Neural crest cell (in vitro differentiated cells): ENCODE results near the gene RAP1B. TPM values are rescaled to one million over a fixed set of nuclear protein-coding genes. Genes with fewer than 3 reads are reported as not detected.

Source experiments
- DNase-seq: peaks from one replicate; pipeline ENCODE4 v3.0.0; 2021; ENCODE audit warnings: low read depth, mixed read lengths, low spot score
- H3K27ac Mint-ChIP-seq: one replicate; pipeline ENCODE4 v1.8.0; 2021; ENCODE audit warnings: mild to moderate bottlenecking, mixed read lengths; ENCODE audit not compliant: unreplicated experiment
- H3K27me3 Mint-ChIP-seq: 2 replicates; pipeline ENCODE4 v1.8.0; 2021; ENCODE audit warnings: low read depth, mild to moderate bottlenecking, mixed read lengths
- H3K36me3 Mint-ChIP-seq: 2 replicates; pipeline ENCODE4 v1.8.0; 2021; ENCODE audit warnings: low read depth, mild to moderate bottlenecking, mixed read lengths
- H3K4me1 Mint-ChIP-seq: 2 replicates; pipeline ENCODE4 v1.8.0; 2021; ENCODE audit warnings: mixed read lengths
- H3K4me3 Mint-ChIP-seq: one replicate; pipeline ENCODE4 v1.8.0; 2021; ENCODE audit warnings: mild to moderate bottlenecking, mixed read lengths
- H3K9me3 Mint-ChIP-seq: 2 replicates; pipeline ENCODE4 v1.8.0; 2021; ENCODE audit warnings: mixed read lengths
- CTCF ChIP-seq: fragments of 200-600 bp; sonication (generic); conservative IDR thresholded peaks from 2 replicates; pipeline ENCODE4 v1.5.0; 2021; ENCODE audit warnings: antibody characterized with exemption, mild to moderate bottlenecking
- total RNA-seq: library from RNA; stranded (reverse); gene quantifications from 2 replicates; pipeline ENCODE4 v1.2.1, GENCODE V29; 2021

Gene RAP1B
- total RNA-seq, 1 donor from 2014 or later, result 83.6 TPM

GRCh38 chr12:68627673-68628319 lies 17.1 kb downstream of the RAP1B start:
- no peak overlapping the region for H3K4me3 Mint-ChIP-seq
- DNase-seq, result no peak
- peaks cover 1% of the 10 kb centered on the region for H3K4me1 Mint-ChIP-seq
- TF ChIP-seq CTCF, result no peak
- H3K27me3 Mint-ChIP-seq, result no peaks in the 10 kb centered on the region
- H3K36me3 Mint-ChIP-seq, result peaks cover 30% of the 10 kb centered on the region
- no peak overlapping the region for H3K27ac Mint-ChIP-seq
- peaks cover 5% of the 10 kb centered on the region for H3K9me3 Mint-ChIP-seq

GRCh38 chr12:68628698-68629097 lies 18.0 kb downstream of the RAP1B start:
- Mint-ChIP-seq H3K27me3 (no peaks in the 10 kb centered on the region), H3K27ac (no peak overlapping the region), H3K9me3 (peaks cover 5% of the 10 kb centered on the region), H3K4me1 (peaks cover 7% of the 10 kb centered on the region), H3K4me3 (no peak overlapping the region), H3K36me3 (peaks cover 30% of the 10 kb centered on the region)
- TF ChIP-seq CTCF, result no peak
- no peak for DNase-seq

GRCh38 chr12:68630050-68630449 lies 19.4 kb downstream of the RAP1B start:
- peaks cover 27% of the 10 kb centered on the region for H3K36me3 Mint-ChIP-seq
- H3K4me3 Mint-ChIP-seq, result no peak overlapping the region

GRCh38 chr12:68630598-68630997 lies 19.9 kb downstream of the RAP1B start:
- H3K4me3 Mint-ChIP-seq, result no peak overlapping the region
- peaks cover 22% of the 10 kb centered on the region for H3K36me3 Mint-ChIP-seq
- no peaks in the 10 kb centered on the region for H3K27me3 Mint-ChIP-seq
- no peak for DNase-seq
- H3K4me1 Mint-ChIP-seq, result peaks cover 7% of the 10 kb centered on the region
- no peak for TF ChIP-seq CTCF
- H3K27ac Mint-ChIP-seq, result no peak overlapping the region
- peaks cover 5% of the 10 kb centered on the region for H3K9me3 Mint-ChIP-seq

More at GRCh38 chr12:68630050-68630449, 19.4 kb downstream of the RAP1B start:
- TF ChIP-seq CTCF, result no peak
- Mint-ChIP-seq H3K4me1 (peaks cover 7% of the 10 kb centered on the region), H3K9me3 (peaks cover 5% of the 10 kb centered on the region), H3K27me3 (no peaks in the 10 kb centered on the region), H3K27ac (no peak overlapping the region)
- no peak for DNase-seq

GRCh38 chr12:68631227-68631626 lies 20.5 kb downstream of the RAP1B start:
- Mint-ChIP-seq H3K27ac (no peak overlapping the region), H3K27me3 (no peaks in the 10 kb centered on the region), H3K36me3 (peaks cover 22% of the 10 kb centered on the region), H3K4me1 (peaks cover 7% of the 10 kb centered on the region), H3K9me3 (peaks cover 5% of the 10 kb centered on the region), H3K4me3 (no peak overlapping the region)
- no peak for DNase-seq
- no peak for TF ChIP-seq CTCF
